Measurements from ENCODE around the gene VCL.

DNA sequence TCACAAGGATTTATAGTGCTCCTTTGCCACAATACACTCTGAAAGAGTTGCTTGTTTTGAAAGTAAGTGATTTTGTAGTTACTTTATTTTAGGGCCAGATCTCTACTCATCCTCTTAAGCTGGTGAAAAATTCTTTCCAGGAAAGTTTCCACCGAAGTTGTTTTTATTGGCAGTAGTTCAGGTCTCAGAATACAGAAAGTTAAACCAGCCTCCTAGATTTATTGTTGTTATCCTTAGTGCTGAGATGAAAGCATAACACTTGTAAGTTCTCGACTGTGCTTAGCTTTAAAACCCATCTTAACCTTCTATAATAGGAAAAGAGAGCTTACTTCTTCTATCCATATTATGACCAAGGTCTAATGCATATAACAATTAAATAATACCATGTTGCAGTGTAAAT is 147.2 kb downstream of the VCL start:
- TF ChIP-seq CTCF (IDR thresholded peaks at IDR 0.05) (no peak), POLR2A (IDR thresholded peaks at IDR 0.05) (no peak), POLR2AphosphoS5 (IDR thresholded peaks at IDR 0.05) (peak; percentile 61 to 78 (median 71))
